Ishikawa (cell line): ENCODE results near the gene TNFRSF12A.

Source experiments
- CEBPB ChIP-seq: IDR thresholded peaks from 2 replicates; pipeline ENCODE4 v1.6.1; 2012
- CREB1 ChIP-seq: IDR thresholded peaks from 2 replicates; pipeline ENCODE4 v1.6.1; 2012; ENCODE audit warnings: low read depth
- EGR1 ChIP-seq: IDR thresholded peaks from 2 replicates; pipeline ENCODE4 v1.6.1; 2012
- EP300 ChIP-seq: IDR thresholded peaks from 2 replicates; pipeline ENCODE4 v1.6.1; 2012; ENCODE audit warnings: borderline replicate concordance
- MAX ChIP-seq: IDR thresholded peaks from 2 replicates; pipeline ENCODE4 v1.6.1; 2012
- REST ChIP-seq: IDR thresholded peaks from 2 replicates; pipeline ENCODE4 v1.6.1; 2012; ENCODE audit warnings: low read depth, mild to moderate bottlenecking
- TCF12 ChIP-seq: IDR thresholded peaks from 2 replicates; pipeline ENCODE4 v1.6.1; 2012; ENCODE audit warnings: low read depth

DNA sequence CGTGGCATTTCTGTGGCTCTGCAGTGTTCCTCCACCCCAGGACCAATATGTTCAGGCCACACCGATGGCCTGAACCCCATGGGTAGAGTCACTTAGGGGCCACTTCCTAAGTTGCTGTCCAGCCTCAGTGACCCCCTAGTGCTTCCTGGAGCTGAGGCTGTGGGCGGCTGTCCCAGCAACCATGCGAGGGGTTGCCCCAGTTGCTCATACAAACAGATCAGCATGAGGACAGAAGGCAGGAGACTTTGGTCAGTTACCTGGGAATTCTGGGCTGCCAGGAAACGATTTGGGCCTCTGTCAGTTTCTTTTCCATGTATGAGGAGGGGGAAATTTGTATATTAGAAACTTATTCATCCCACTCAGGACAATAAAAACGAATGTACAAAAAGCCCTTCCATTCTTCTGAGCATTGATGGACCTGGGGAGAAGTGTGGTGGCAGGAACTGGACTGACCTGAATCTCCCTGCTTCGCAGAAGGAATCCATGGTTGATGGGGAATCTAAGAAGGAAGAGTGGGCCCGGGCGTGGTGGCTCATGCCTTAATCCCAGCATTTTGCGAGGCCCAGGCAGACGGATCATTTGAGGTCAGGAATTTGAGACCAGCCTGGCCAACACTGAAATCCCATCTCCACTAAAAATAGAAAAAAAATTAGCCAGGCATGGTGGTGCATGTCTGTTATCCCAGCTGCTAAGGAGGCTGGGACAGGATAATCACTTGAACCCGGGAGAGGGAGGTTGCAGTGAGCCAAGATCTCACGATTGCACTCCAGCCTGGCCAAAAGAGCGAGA lies 40.4 kb downstream of the TNFRSF12A start:
- no peak for TF ChIP-seq CEBPB
- TF ChIP-seq EP300, result no peak
- TF ChIP-seq MAX, result no peak
- TF ChIP-seq TCF12, result no peak
- TF ChIP-seq EGR1, result no peak
- TF ChIP-seq REST, result no peak
- TF ChIP-seq CREB1, result no peak
